GM19043 (cell line): ENCODE data around the gene DEFB113.

Experiments used
- ATAC-seq: cut with Tn5 transposase; IDR thresholded peaks from one replicate; pipeline ENCODE4 v1.9.1; 2021; ENCODE audit warnings: low read depth; ENCODE audit not compliant: unreplicated experiment

Gene DEFB113

DNA sequence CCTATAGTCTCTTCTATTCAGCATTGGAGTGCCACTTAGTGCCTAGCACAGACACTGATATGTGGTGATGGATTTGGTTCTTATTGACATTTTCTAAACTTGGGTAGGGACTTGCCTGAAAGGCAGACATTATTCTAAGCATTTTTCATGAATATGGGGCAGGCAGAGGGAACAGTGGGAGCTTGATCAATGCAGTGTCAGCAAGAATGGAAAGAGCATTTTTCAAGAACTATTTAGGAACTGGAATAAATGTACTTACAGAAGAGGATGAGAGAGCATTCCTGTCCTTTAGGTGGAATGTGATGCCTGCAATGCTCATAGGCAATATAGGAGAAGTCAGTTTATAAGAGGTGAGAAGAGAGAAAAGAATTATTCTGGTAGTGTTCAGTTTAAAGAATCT, 31.6 kb downstream of the DEFB113 start:
- ATAC-seq: no peak

DNA sequence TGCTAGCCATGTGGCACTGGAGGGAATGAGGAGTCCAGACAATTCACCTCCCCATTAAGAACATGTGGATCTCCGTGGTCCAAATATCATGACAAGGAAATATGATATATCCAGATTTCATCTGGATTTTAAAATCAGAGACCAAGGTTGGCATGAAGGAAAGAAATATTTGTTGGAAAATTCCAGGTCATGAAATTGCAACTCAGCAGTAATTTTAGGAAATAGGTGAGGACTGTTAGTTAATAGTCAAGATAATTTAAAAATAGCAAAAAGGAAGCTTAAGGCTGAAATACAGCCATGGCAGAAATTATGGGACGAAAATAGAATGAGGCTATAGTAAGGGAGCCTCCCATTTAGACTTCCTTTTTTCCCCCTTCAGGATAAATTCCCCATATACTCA, 32.4 kb downstream of the DEFB113 start:
- no peak for ATAC-seq

DNA sequence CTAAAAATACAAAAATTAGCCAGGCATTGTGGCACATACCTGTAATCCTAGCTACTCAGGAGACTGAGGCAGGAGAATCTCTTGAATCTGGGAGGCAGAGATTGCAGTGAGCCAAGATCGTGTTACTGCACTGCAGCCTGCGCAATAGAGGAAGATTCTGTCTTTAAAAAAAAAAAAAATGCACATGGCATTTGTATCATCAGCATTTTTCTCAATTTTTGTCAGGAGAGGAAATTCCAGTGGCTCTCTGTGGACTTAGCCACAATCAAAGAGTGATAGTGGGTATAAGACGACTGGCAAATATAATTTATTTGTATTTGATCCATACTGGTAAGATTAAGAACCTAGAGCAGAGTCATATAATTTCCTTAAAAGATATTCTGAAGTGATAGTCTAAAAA, 34.0 kb downstream of the DEFB113 start:
- ATAC-seq: no peak

DNA sequence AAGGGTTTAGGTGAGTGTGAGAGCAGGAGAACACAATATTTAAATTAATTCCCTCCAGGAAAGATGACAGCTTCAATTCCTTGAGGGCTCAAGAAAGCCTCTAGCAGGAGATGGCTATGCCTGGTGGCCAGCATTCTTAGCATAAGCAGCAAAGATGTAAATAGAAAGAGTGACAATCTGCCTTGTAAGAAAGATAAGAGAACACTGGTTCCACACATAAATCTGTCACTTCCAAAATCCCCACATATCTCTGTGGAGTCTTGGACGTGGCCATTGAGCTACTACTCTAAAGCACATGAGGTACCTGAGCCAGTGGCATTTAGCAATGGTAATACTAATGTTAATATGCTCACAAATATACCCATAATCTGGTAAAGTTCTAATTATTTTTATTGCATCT, 34.7 kb downstream of the DEFB113 start:
- ATAC-seq: no peak

DNA sequence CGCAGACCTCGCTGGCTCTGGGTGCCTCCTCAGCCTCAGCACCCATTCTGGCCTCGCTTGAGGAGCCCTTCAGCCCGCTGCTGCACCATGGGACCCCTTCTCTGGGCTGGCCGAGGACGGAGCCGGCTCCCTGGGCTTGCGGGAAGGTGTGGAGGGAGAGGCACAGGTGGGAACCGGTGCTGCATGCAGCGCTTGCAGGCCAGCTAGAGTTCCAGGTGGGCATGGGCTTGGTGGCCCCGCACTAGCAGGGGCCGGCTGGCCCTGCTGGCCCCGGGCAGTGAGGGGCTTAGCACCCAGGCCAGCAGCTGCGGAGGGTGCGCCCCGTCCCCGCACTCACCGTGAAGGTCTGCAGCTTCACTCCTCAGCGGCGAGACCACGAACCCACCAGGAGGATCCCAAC, 35.9 kb downstream of the DEFB113 start:
- no peak for ATAC-seq

DNA sequence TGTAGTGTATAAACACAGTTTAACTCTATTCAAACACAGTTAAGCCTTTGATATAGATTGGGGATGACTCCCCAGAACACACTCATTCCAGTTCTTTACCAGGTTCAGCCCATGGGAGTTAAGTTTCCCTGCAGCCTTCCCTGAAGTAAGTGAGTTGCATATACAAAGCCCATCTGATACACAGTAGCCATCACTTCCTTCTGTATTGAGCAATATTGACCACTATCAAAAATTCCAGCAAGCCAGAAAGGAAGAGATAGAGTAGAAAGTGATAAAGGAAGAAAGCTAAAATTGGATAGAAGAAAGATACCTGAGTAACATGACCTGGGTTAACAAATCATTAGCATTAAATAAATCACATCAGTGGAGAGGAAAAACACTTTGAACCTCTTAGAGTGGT, 40.1 kb downstream of the DEFB113 start:
- no peak for ATAC-seq

DNA sequence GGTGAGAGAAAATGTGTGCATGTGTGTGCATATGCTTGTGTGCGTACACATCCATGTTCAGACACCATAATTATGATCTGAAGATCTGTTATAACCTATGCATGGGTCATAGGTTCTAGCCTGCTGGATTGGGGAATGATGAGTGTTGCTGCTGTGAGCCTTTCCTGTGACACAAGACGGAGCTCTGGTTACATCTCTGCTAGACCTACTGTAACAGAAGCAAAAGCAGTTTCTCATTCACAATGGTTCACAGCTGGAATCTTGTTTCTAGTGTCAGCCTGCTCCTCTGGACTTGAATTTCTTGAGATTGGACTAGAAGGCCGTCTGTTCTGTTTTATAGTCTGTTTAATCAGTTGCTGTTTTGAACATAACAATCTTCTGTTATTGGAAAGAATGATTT, 45.6 kb downstream of the DEFB113 start:
- ATAC-seq: no peak

DNA sequence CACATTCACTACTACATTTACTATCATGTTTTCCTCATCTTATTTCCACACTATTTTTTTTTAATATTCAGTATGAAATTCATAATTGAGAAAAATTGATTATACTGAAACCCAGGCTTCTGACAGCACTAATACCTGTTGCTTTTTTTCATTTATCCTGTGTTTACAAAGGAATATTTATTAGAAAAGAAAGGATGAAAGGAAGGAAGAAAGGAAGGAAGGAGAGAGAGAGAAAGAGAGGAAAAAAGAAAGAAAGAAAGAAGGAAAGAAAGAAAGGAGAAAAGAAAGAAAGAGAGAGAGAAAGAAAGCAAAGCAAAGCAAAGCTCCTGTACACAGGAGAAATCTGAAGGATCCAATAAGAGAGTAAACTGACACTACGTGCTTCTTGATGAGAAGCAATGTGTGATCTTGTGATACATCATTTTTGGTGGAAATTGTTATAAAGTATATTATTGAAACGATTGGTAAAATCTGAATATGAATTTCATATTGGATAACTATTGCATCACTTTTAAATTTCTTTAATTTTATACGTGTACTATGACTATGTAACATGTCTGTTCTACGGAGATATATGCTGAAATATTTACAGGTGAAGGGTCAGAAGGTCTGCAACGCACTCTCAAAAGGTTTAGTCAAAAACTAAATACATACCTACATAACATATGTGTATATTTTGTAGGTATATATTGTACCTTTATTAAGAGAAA, 49.3 kb downstream of the DEFB113 start:
- ATAC-seq: no peak

DNA sequence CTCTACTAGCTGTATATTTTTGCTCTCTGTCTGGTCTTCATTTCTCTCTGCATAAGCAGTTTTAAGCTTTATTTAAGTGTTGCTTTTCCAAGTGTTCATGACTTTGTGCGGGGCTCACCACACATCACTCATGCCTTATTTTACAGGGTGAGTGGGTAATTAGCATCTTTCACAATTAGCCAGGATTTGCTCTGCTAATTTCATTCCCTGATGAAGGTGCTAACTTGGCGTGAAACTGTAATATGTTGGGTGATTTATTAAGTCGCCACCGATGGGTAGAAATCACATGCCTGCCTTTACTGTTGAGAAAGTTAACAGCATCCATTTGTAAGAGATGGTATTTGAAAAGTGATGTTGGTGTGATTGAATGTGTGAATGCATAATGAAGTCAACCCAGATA, 50.2 kb downstream of the DEFB113 start:
- ATAC-seq: no peak

DNA sequence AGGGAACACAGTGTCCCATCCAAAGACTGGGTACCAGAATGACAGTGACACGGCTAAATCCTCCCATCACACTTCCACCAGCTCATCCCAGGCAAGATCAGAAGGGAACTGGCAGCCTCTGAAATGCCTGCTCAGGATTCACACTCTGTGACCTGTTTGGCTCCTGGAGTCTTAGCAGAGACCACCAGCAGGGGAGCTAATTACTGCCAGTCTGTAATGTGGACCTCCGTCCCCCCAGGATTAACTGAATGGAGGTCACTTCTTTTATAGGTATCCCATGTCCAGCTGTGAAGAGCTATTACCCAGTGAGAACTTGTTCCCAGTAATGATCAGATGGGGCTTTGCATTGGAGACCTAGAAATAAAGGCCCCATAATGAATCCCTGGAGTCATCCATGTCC, 50.6 kb downstream of the DEFB113 start:
- ATAC-seq: no peak
